DMS 273 treated with DMSO at 0.1 percent for 48 hours (cell line): ENCODE measurements around the gene ART3.
A peak's percentile ranks its signal among the peaks of the same experiment; 100 is the strongest.

ENCODE experiments used
- DNase-seq: peaks from one replicate; lab custom pipeline; 2025; lab: John Stamatoyannopoulos, UW

The ART3 gene

DNA sequence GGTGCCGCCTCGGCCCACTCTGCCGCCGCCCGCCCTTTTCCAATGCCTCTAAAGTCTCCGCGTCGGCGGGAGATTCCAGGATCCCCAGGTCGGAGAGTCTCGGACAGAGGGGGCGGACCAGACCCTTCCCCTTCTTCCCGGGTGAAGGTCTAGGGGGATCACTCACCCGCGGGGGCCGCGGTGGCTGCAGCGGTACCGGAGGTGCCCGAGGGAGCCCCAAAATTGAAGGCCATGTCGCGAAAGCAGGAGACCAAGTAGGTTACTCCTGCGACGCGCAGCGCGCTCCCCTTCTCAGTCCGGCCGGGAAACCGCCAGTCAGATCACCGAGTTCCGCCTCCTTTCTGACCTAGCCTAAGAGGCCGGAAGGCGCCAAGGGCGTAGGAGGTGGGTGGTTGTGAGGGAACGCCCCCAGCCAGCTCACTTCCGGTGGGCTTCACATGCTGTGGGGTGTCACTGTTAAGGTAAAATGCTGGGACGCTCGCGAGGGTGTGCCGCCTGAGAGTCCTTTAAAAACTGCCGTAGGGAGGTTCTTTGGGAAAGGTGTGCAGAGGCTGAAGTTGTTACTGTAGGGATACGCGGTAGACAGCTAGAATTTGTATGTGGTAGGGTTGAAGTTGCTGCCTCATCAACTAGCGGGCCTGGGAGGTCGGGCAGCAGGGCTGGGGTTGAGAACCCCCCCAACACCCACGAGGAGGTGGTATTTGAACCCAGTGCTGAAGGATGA is 73.8 kb downstream of the ART3 start, which contains the start of gene NUP54:
Gene NUP54, minus strand, starts transcription at position 256 of the 724 bp plus-strand sequence. Its CDS starts 23 bp downstream, at position 233.
- DNase-seq = peak; percentile 68

DNA sequence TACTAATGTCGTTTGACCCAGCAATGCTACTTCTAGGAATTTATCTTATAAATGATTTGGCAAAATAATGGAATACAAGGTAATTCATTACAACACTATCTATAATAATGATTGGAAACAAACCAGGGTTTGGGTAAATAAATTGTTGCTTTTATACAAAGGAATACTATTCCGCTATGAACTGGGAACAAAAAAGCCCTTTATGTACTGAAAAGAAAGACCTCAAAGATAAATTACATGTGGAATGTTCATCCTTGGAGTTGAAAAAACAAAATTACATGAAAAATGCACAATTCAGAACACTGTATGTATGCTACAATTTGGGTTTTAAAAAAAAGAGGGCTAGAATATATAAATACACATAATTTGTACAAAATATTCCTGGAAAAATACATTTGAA is 78.8 kb downstream of the ART3 start:
- no peak for DNase-seq

DNA sequence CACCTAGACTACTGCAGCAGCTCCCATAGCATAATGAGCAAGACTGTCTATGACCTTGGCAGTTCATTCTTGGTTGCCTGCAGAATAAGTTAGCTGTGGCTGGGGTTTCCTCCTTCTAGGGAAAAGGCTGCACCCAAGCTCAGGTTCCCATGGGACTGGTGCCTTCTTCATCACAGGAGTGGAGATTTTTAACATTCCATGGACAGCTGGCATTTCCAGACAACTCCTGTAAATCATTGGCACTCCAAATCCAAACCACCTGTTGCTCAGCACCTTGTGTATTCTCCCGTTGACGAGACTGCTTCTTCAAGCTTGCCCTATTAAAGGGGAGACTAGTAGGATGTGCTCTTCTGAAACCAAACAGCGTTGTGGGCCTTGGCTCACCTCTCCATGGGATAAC is 81.5 kb downstream of the ART3 start:
- DNase-seq = no peak

DNA sequence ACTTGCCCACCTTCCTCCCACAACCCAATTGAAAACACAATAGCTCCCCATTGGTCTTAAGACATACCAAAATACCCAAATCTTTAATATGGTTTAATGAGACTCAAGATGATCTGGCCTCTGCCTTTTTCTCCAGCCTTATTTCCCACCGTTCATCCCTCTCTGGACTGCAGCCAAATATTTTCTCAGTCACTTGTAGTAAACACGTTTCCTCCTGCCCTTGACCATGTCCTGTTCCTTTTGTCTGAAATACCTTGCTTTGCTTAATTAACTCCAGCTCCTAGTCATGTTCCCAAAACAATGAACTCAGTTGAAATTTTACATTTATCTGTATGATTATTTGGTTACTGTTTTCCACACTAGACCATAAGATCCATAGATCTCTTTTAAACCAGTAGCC is 82.1 kb downstream of the ART3 start:
- no peak for DNase-seq

DNA sequence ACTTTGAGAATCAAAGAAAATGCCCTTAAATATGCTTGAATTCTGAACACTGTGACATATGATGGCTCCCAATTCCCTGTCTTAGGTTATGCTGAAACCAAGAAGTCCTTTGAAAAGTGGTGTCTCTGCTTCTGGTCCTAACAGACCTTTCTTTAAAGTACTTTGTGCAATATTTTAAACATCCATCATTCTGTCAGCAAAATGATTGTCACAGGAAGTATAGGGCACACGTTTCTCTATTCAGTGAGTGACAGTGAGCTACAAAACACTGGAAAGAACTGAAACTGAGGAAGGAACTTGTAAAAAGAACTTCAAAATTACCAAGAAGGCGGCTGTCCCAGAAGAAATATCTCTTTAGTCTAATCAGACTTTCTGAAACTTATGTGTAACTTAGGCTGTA is 85.8 kb downstream of the ART3 start:
- no peak for DNase-seq
